Daoy (cell line): ENCODE results near the gene RANBP2. TPM values are rescaled to one million over a fixed set of nuclear protein-coding genes. Genes with fewer than 3 reads are reported as not detected.
"Not testable (repeated sequence)": the region's sequence is repeated elsewhere in the genome, so short reads cannot be mapped to it uniquely, and the experiment has no call there.

Source experiments
- DNase-seq: peaks from one replicate; pipeline ENCODE4 v3.0.0-alpha.2; 2015; ENCODE audit warnings: low read depth
- total RNA-seq: library from RNA; depleted of rRNA; stranded (reverse); fragments of >200 nt; shearing (Covaris generic); gene quantifications from 2 replicates; pipeline ENCODE4 v1.2.3, GENCODE V29; 2014; rRNA removed

RANBP2 gene
- 64.8 and 69.4 TPM in 2 replicates for total RNA-seq

DNA sequence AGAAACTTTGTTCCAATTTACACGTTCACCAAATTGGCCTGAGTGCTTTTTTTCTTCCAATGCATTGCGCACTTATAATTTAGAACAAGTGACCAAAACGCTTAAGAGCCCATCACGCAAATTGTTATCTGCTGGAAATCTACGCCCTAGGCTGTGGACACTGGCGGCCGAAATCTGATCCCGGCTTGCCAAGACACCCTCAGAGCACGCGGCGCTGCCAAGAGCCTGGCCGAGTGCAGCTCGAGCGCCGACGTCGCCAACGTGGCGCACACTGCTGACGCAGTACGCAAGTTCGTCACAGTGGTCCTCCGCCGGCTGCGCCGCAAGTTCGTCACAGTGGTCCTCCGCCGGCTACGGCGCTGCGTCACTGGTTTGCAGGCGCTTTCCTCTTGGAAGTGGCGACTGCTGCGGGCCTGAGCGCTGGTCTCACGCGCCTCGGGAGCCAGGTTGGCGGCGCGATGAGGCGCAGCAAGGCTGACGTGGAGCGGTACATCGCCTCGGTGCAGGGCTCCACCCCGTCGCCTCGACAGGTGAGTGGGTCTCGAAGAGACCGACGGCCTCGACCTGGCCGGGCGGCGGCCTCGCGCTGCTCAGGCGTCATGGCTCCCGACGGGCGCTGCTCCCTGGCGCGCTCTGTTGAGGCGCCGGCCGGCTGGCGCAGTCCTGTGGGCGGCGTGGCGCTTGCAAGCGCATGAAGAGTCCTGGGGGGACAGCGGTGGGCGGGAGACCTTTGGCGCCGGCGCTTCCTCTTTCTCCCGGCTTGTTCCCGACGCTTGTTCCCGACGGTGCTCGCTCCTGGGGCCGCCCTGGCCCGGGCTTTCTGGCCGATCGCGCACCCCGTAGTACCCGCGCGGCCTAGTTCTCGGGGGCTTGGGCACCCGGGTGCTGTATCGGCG lies at the start of gene RANBP2:
RANBP2 (plus strand) TSS at position 334 of the 896 bp plus-strand sequence; CDS start at position 459, 125 bp downstream.
- DNase-seq, result peak; percentile 97

DNA sequence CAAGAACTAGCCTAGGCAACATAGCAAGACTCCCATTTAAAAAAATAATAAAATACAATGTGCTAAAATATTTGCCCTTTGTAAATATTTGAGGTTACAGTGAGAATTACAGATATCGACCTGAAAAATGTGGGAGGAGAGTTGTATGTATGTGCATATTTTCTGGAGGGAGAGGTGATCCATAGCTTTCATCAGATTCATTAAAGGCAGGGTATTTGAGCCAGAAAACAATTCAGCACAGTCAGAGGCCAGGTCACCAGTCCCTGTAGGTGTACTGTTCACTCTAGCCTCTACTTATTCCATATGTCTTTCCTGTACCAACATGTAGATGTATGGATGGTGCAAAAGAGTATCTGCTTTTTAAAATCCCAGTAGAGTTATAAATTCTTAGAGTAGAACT lies 49.0 kb upstream of the RANBP2 start:
- not testable (repeated sequence) for DNase-seq

DNA sequence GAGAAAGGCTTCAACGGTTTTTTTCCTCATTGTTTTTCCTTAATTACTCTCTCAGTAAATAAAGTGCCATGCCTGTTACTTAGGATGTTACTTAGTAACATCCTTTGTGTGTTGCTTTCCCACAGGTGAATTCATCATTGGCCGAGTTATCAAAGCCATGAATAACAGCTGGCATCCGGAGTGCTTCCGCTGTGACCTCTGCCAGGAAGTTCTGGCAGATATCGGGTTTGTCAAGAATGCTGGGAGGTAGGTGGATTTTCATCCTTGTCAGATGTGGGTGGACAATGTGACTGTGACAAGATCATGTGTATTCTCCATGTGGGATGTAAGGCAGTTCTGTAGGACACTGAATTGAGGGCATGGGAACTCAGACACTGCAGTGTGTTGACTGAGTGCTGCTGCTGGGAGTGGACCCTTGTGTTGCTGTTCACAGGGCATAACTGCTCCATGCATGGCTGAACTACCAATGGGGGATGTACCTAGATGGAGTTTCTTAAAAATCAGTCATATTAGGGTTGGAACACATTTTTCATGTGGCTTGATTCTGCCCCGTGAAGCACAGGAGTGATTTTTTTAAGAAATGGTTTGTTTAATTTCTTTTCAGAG lies 47.0 kb upstream of the RANBP2 start:
- DNase-seq, result not testable (repeated sequence)

DNA sequence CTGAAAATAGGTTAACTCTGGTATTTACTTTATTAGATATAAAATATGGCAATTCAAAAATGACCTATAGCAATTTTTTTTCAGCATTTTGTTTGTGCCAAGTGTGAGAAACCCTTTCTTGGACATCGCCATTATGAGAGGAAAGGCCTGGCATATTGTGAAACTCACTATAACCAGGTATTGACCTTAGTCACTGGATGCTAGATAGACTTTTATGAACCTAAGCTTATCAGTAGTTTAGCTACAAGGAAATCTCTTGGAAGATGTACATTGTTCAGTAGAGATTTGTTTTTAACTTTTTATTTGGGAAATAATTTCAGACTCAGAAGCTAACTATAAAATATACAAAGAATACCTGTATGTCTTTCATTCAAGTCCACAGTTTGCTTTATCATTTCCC lies 42.8 kb upstream of the RANBP2 start:
- DNase-seq, result not testable (repeated sequence)

DNA sequence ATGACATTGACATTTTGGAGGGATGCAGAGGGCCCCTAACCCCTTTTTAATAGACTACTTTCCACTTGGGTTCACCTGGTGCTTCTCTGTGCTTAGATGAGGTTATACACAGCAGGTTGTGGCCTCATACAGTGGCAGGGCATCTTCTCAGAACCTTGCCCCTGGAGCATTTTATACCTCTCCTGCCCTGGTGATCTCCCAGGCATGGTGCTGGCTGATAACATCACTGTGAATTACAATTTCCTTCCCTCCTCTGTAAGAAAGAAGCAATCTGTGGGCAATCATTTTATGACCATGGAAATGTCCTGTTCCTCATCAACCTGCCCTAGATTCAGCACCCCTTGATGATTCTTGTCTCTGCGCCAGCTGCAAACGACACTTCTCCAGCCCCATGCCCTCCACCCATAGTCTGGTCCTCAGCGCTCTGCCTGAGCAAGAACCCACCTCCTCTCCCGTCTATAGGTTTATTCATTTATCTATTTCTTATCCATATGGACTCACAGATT lies 42.0 kb upstream of the RANBP2 start:
- not testable (repeated sequence) for DNase-seq

DNA sequence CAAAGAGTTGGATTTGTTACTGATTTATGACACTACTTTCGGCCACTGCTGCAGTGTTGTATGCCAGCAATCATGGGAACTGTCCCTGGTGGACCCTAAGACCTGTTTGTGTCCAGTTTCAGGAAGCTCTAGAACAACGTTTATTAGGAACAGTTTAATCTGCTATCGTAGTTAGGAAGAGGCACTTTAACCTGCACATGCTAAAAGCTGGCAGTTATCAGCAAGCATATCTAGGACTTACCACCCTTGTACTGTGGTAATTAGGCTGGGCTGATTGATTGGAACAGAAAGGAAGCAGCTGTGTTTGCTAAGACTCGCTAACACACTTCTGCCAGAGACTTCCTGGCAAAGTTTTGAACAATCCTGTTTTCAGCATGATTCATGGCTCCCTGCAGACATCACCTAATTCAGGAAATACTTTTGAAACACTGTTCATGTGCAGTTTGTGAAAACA lies 41.1 kb upstream of the RANBP2 start:
- DNase-seq, result peak; percentile 50

DNA sequence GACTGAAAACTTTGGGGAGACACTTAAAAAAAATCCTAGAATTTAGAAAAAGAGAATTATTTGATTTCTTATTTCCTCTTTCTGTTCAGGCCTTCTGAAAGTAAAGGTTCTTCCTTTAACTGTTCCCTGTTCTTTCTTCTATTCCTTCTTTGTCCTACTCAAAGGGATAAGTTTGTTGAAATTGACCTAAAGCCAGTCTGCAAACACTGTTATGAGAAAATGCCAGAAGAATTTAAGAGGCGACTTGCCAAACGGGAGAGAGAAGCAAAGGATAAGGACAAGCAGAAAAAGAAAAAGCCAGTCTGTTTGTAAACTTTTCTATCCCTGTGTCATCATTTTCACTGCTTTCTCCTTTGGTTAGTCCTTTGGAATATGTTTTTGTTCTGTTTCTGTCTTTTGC lies 38.5 kb upstream of the RANBP2 start:
- not testable (repeated sequence) for DNase-seq

DNA sequence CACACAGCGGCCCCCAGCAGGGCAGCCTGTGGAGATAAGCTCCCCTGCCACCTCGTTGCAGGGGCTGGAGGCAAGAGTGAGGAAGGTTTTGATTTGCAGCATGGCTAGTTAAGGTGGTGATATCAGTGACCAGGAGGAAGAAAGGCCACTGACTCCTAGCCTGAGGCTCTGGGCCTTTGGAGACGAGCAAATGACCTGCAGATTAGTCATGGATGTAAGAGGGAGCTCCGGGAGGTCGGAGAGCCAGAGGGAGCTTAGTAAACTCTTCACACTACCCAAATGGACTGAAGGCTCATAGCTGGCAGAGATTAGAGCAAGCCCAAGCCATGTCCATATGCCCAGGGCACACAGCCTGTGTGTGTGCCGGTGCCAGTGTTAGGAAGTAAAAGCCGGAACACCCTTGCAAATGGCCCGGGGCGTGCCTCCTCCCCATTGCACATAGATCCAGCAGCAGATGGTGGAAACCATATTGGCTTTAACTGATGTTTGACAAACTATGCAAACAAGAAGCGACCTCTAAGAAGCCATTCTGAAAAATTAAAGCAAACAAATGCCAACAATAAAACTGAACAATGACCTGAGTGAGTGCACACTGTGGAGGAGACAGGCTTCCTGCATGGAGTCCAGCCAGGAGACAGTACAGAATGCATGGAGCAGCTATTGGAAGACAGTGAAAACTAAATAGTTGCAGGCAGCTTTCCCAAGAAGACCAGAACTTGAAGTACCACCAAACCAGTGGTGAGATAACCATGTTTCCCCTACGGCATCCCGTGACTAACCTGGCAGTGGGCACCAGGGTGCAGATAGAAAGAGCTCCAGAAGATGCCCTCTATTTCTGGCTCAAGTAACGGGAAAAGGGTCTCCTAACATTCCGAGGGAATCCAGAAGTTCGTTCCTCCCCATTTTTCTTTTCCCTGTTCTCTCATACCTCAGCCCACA lies 30.2 kb upstream of the RANBP2 start:
- not testable (repeated sequence) for DNase-seq

DNA sequence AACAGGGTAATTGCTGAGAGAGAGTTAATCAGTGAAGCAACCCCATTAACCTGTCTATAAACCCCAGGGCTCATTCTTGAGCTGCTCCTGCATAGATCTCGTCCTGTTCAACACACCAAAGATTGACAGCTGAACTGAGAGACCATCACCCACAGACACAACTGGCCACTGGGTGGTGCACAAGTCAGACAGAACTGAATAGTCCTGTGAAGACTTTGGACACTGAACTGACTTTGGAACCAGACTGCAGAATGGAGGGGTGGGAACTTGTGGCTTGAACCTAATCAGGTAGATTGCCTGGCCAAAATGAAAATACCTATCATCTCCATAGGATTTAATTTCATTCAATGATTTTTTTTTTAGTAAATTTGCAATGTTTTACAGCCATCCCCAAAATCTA lies 29.3 kb upstream of the RANBP2 start:
- not testable (repeated sequence) for DNase-seq

DNA sequence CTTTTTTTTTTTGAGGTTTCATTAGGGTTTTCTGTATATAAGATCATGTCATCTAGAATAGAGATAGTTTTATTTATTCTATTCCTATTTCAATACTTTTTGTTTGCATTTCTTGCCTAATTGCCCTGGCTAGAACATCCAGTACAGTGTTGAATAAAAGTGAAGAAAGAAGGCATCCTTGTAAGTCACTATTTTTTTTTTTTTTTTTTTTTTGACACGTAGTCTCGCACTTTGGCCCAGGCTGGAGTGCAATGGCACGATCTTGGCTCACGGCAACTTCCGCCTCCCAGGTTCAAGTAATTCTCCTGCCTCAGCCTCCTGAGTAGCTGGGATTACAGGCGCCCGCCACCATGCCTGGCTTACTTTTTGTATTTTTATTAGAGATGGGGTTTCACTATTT lies 27.8 kb upstream of the RANBP2 start:
- no peak for DNase-seq

DNA sequence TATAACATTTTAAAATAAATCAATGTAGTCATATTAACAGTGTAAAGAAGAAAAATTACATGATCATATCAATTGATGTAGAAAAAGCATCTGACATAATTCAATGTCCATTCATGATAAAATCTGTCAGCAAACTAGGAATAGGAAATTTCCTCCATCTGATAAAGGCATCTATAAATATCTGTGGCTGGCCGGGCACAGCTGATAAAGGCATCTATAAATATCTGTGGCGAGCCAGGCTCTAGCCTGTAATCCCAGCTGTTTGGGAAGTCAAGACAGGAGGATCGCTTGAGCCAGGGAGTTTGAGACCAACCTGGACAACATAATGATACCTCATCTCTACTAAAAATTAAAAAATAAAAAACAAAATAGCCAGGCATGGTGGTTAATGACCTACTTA lies 18.1 kb upstream of the RANBP2 start:
- no peak for DNase-seq

DNA sequence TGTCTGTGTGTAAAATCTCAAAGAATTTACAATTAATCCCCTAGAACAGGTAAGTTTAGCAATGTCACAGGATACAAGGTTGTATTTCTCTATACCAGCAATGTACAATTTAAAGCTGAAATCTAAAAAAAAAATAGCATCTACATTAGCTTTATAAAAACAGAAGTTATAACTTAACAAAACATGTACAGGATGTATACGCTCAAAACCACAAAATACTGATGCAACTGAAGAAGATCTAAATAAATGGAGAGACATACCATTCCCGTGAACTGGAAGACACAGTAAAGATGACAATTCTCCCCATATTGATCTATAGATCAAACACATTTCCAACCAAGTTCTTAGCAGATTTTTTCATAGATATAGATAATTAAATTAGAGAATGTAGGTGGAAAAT lies 17.5 kb upstream of the RANBP2 start:
- no peak for DNase-seq

DNA sequence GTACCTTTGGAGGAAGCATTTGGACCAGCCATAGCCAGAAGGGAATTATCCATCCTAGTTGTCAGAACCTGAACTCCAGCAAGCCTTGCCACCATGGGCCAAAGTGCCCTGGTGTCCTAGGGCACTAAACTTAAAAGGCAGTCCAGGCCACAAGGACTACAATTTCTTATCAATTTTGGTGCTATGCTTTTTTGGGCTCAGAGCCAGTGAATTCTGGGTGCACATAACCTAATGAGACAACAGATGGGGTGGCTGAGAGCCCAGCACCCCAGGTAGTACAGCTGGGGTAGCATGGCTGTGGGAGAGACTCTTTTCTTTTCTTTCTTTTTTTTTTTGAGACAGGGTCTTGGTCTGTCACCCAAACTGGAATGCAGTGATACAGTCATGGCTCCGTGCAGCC lies 14.4 kb upstream of the RANBP2 start:
- DNase-seq, result no peak

DNA sequence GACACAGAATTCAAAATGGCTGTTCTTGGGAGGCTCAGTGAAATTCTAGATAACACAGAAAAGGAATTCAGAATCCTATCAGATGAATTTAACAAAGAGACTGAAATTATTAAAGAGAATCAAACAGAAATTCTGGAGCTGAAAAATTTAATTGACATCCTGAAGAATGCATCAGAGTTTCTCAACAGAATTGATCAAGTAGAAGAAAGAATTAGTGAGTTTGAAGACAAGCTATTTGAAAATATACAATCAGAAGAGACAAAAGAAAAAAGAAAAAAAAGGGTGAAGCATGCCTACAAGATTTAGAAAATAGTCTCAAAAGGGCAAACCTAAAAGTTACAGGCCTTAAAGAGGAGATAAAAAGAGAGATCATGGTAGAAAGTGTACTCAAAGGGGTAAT lies 12.0 kb upstream of the RANBP2 start:
- DNase-seq, result no peak

DNA sequence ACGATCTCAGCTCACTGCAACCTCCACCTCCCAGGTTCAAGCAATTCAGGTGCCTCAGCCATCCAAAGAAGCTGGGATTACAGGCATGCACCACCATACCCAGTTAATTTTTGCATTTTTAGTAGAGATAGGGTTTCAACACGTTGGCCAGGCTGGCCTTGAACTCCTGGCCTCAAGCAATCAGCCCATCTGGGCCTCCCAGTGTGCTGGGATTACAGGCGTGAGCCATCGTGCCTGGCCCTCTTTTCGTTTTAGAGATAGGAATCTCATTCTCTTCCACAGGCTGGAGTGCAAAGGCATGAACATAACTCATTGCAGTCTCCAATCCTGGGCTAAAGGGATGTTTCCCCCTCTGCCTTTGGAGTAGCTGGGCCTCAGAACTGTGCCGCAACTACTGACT lies 2.3 kb upstream of the RANBP2 start:
- not testable (repeated sequence) for DNase-seq

DNA sequence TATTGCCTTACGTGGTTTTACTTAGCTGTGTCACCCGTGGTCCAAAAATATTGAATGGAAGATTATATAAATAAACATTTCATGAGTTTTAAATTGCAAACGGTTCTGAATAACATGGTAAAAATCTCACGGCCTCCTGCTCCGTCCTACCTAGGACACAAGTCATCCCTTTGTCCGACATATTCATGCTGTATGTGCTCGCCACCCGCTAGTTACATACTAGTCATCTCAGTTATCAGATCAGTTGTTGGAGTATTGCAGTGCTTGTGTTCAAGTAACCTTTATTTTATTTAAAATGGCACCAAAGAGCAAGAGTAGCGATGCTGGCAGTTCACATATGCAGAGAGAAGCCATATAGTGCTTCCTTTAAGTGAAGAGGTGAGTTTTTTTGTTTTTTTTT lies 6.8 kb downstream of the RANBP2 start:
- DNase-seq, result not testable (repeated sequence)

DNA sequence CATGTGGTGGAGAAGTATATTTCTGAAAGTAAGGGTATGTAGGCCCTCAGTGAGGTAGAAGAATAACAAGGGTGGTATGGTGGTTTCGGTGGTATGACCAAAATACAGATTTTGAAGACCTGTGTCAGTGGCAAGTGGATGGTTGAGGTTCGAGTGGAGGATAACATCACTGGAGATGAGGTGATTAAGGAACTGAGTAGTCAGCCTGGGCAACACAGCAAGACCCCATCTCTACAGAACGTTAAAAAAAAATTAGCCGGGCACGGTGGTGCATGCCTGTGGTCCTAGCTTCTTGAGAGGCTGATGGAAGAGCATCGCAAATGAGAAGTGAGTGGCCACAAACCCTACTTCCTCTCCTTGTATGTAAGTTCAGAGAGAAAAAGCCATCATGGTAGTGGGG lies 15.4 kb downstream of the RANBP2 start:
- not testable (repeated sequence) for DNase-seq

DNA sequence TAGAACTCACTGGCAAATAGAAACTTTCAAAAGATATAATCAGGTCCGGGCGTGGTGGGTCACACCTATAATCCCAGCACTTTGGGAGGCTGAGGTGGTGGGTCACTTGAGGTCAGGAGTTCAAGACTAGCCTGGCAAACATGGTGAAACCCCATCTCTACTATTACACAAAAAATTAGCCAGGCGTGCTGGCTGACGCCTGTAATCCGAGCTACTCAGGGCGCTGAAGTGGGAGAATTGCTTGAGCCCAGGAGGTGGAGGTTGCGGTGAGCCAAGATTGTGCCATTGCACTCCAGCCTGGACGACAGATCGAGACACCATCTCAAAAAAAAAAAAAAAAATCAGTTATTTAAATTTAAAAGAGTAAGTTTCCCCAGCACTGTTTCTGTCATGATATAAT lies 38.7 kb downstream of the RANBP2 start:
- DNase-seq, result not testable (repeated sequence)

DNA sequence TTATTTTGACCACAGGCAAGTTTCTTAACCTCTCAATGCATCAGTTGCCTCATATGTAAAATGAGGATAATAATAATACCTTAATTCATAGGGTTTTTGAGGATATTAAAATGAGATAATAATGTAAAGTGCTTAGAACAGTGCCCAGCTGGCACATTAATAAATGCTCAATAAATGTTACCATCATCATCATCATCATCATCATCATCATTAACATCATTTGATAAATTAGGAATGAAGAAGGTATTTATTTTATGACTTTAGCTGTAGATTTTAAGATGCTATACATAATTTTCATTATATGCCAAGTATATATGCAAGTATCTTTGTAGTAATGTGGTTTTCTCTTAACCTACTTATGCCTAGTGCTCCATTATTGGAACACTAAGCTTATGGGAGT lies 43.3 kb downstream of the RANBP2 start:
- DNase-seq, result not testable (repeated sequence)

DNA sequence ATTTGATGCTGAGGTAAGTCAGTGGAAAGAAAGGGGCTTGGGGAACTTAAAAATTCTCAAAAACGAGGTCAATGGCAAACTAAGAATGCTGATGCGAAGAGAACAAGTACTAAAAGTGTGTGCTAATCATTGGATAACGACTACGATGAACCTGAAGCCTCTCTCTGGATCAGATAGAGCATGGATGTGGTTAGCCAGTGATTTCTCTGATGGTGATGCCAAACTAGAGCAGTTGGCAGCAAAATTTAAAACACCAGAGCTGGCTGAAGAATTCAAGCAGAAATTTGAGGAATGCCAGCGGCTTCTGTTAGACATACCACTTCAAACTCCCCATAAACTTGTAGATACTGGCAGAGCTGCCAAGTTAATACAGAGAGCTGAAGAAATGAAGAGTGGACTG lies 47.4 kb downstream of the RANBP2 start:
- DNase-seq, result not testable (repeated sequence)

DNA sequence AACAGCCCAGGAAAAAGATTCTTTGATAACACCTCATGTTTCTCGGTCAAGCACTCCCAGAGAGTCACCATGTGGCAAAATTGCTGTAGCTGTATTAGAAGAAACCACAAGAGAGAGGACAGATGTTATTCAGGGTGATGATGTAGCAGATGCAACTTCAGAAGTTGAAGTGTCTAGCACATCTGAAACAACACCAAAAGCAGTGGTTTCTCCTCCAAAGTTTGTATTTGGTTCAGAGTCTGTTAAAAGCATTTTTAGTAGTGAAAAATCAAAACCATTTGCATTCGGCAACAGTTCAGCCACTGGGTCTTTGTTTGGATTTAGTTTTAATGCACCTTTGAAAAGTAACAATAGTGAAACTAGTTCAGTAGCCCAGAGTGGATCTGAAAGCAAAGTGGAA lies 48.6 kb downstream of the RANBP2 start:
- not testable (repeated sequence) for DNase-seq

DNA sequence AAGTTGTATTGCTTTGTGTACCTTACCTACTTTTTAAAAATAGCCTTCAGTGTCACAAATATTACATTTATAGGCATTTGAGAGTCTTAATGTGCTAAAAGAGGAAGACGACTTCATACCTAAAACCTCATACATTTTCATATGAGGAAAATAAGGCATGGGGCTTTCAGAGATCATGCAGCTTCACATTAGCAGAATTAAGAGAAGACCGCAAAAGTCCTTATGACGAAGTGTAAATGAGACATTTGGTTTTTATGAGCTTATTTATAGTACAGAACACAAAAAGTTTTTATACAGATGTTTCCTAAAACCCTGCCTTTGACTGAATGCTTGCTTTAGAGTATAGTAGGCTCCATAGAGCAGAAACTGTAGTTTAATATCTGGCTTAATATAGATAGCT lies 57.2 kb downstream of the RANBP2 start:
- DNase-seq, result no peak
